HL-60 (cell line): ENCODE results near the gene SBK2.

Experiments
- DNase-seq, 2 experiments: peaks; one replicate each; pipeline ENCODE4 v3.0.0-alpha.2; 2010 to 2020; ENCODE audit warnings: low read depth in 1 of 2, low spot score in 1 of 2
- H3K27ac ChIP-seq: fragments of 250-450 bp; sonication (Bioruptor Pico); replicated peaks from 2 replicates; pipeline ENCODE4 v1.5.1; 2020; ENCODE audit warnings: mild to moderate bottlenecking, moderate library complexity
- H3K27me3 ChIP-seq: fragments of 250-450 bp; sonication (Bioruptor Pico); 2 replicates; pipeline ENCODE4 v1.5.1; 2021; ENCODE audit warnings: mild to moderate bottlenecking, moderate library complexity; ENCODE audit not compliant: insufficient read depth, poor library complexity, severe bottlenecking
- H3K4me3 ChIP-seq: replicated peaks from 2 replicates; pipeline ENCODE4 v1.5.1; 2011; ENCODE audit warnings: mild to moderate bottlenecking, control low read depth, low read length; ENCODE audit not compliant: insufficient read depth
- GABPA ChIP-seq: IDR thresholded peaks from 2 replicates; pipeline ENCODE4 v1.6.1; 2012; ENCODE audit warnings: low read depth
- POLR2AphosphoS5 ChIP-seq: IDR thresholded peaks from 2 replicates; pipeline ENCODE4 v1.6.1; 2012; ENCODE audit warnings: low read depth
- SPI1 ChIP-seq: IDR thresholded peaks from 2 replicates; pipeline ENCODE4 v1.6.1; 2012; ENCODE audit warnings: low read depth, mild to moderate bottlenecking, borderline replicate concordance
- TF ChIP-seq, protein P1 (sequence below): IDR thresholded peaks from 2 replicates; pipeline ENCODE4 v1.6.1; 2012; ENCODE audit warnings: low read depth; ENCODE audit not compliant: insufficient replicate concordance
- TF ChIP-seq, protein P2 (sequence below): IDR thresholded peaks from one replicate; pipeline ENCODE4 v1.5.1; 2011; ENCODE audit warnings: low read length, control low read depth, inconsistent platforms; ENCODE audit not compliant: insufficient read depth

Gene SBK2

DNA sequence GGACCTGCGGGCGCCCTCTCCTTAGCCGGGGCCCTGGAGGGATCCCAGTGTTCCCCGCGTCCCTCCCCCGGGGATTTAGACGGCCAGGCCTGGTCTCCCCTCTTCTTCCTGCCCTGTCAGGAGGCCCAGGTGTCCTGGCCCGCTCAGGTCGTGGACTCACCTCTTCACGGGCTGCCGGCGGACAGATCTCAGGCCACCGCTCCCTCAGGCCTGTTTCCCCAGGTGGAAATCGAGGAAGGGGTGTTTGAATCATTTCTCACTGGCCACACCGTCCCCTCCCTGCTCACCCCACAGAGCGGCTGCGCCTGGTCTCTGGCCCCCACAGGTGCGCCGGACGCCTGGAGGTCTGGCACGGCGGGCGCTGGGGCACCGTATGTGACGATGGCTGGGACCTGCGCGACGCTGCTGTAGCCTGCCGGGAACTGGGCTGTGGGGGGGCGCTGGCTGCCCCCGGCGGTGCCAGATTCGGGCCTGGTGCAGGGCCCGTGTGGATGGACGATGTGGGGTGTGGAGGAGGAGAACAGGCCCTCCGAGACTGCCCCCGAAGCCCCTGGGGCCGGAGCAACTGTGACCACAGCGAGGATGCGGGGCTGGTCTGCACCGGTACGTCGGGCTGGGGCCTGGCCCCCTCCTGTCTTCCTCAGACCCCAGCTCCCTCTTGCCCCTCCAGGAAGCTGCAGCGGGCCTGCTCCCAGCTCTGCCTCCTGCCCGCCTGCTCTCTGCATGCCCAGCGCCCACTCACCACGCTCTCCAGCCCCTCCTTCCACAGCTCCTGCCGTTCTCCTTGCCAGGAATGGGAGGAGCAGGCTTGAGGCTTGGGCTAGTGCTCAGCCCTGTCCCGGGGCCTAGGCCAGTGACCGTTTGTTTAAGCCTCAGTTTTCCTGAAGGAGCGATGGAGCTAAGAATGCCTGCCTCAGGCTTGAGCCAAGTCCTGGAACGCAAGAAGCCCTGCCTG is 46.2 kb downstream of the SBK2 start:
- Histone ChIP-seq H3K27me3 (peaks cover 23% of the 10 kb centered on the region), H3K4me3 (no peak overlapping the region), H3K27ac (no peak overlapping the region)
- no peak for DNase-seq
- no peak for TF ChIP-seq POLR2AphosphoS5
- no peak for TF ChIP-seq SPI1
- no peak for TF ChIP-seq GABPA
- TF ChIP-seq, protein P1, sequence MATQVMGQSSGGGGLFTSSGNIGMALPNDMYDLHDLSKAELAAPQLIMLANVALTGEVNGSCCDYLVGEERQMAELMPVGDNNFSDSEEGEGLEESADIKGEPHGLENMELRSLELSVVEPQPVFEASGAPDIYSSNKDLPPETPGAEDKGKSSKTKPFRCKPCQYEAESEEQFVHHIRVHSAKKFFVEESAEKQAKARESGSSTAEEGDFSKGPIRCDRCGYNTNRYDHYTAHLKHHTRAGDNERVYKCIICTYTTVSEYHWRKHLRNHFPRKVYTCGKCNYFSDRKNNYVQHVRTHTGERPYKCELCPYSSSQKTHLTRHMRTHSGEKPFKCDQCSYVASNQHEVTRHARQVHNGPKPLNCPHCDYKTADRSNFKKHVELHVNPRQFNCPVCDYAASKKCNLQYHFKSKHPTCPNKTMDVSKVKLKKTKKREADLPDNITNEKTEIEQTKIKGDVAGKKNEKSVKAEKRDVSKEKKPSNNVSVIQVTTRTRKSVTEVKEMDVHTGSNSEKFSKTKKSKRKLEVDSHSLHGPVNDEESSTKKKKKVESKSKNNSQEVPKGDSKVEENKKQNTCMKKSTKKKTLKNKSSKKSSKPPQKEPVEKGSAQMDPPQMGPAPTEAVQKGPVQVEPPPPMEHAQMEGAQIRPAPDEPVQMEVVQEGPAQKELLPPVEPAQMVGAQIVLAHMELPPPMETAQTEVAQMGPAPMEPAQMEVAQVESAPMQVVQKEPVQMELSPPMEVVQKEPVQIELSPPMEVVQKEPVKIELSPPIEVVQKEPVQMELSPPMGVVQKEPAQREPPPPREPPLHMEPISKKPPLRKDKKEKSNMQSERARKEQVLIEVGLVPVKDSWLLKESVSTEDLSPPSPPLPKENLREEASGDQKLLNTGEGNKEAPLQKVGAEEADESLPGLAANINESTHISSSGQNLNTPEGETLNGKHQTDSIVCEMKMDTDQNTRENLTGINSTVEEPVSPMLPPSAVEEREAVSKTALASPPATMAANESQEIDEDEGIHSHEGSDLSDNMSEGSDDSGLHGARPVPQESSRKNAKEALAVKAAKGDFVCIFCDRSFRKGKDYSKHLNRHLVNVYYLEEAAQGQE, result no peak
- TF ChIP-seq, protein P2, sequence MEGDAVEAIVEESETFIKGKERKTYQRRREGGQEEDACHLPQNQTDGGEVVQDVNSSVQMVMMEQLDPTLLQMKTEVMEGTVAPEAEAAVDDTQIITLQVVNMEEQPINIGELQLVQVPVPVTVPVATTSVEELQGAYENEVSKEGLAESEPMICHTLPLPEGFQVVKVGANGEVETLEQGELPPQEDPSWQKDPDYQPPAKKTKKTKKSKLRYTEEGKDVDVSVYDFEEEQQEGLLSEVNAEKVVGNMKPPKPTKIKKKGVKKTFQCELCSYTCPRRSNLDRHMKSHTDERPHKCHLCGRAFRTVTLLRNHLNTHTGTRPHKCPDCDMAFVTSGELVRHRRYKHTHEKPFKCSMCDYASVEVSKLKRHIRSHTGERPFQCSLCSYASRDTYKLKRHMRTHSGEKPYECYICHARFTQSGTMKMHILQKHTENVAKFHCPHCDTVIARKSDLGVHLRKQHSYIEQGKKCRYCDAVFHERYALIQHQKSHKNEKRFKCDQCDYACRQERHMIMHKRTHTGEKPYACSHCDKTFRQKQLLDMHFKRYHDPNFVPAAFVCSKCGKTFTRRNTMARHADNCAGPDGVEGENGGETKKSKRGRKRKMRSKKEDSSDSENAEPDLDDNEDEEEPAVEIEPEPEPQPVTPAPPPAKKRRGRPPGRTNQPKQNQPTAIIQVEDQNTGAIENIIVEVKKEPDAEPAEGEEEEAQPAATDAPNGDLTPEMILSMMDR, result no peak

DNA sequence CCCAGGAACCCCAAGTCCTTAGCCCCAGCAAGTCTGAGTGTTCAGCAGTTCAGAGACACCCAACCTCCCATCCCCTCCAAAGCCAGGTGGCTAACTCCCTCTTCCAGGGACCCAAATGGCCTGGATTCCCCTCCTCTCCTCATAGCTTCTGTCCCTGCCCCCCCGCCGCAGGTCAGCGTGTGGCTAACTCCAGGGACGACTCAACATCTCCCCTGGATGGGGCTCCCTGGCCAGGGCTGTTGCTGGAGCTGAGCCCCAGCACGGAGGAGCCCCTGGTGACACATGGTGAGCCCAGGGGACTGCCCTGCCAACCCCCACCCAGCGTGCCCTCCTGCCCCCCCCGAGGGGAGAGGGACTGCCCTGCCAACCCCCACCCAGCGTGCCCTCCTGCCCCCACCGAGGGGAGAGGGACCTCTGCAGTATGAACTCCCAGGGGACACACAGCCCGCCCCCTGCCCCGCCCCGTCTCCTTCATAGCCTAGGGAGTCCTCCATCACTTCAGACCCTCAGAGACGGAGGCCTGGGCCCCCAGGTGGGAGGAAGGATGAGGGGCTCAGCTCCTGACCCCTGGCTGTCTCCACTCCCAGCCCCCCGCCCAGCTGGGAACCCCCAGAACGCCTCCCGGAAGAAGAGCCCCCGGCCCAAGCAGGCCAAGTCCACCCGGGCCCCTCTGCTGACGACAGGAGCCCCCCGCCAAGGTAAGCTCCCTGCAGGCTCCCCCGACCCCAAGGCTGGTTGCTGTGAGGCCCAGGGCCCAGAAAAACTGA is 47.0 kb downstream of the SBK2 start:
- no peak overlapping the region for H3K4me3 ChIP-seq
- peaks cover 23% of the 10 kb centered on the region for H3K27me3 ChIP-seq
- TF ChIP-seq SPI1 (no peak), POLR2AphosphoS5 (no peak), GABPA (no peak)
- TF ChIP-seq, protein P2, result no peak
- TF ChIP-seq, protein P1, result no peak
- DNase-seq, result no peak
- H3K27ac ChIP-seq, result no peak overlapping the region

DNA sequence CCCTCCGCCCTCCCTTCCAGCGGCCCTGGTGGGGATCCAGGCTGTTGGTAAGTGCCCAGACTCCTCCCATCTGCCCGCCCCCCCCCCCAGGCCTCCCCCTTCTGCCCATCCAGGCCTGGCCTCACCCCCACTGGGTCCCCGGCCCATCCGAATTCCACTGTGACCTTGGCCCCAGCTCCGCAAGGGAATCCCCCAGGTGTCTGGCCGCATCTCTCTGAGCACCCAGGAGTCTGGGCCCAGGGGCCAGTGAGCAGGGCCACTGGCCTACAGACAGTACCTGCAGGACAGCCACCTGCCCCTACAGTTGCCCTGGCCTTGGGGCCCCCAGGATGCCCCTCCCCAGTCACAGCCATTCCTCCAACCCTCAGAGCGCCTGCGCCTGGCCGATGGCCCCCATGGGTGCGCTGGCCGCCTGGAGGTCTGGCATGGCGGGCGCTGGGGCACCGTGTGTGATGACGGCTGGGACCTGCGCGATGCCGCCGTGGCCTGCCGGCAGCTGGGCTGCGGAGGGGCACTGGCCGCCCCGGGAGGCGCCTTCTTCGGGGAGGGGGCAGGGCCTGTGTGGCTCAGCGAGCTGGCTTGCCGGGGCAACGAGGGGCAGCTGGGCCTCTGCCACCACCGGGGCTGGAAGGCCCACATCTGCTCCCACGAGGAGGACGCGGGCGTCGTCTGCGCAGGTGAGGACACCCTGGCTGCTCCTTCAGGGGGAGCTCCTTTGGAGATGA is 47.8 kb downstream of the SBK2 start:
- Histone ChIP-seq H3K27ac (no peak overlapping the region), H3K27me3 (peaks cover 18% of the 10 kb centered on the region), H3K4me3 (no peak overlapping the region)
- TF ChIP-seq, protein P1, result no peak
- TF ChIP-seq SPI1, result no peak
- no peak for TF ChIP-seq GABPA
- TF ChIP-seq, protein P2, result no peak
- TF ChIP-seq POLR2AphosphoS5, result no peak
- no peak for DNase-seq
